Mesenchymal stem cell (in vitro differentiated cells and primary cell): ENCODE measurements around the gene ARRDC1.

Experiments
- DNase-seq: peaks from one replicate; pipeline ENCODE4 v3.0.0-alpha.2; 2013
- H2AFZ ChIP-seq: one replicate; pipeline ENCODE4 v1.6.1; 2013; ENCODE audit warnings: low read depth, mild to moderate bottlenecking, control low read depth, inconsistent platforms, low read length, moderate library complexity
- H2AK5ac ChIP-seq: 2 replicates; pipeline ENCODE4 v1.6.1; 2013; ENCODE audit warnings: low read length, moderate library complexity, mild to moderate bottlenecking, inconsistent platforms; ENCODE audit not compliant: severe bottlenecking
- H2BK120ac ChIP-seq: one replicate; pipeline ENCODE4 v1.6.1; 2013; ENCODE audit warnings: low read depth, mild to moderate bottlenecking, inconsistent platforms, low read length, moderate library complexity
- H2BK12ac ChIP-seq, 2 experiments: one replicate each; pipeline ENCODE4 v1.6.1; 2013; ENCODE audit warnings: inconsistent platforms in 2 of 2, low read length in 2 of 2, mild to moderate bottlenecking in 2 of 2, moderate library complexity in 2 of 2, control low read depth in 1 of 2
- H2BK15ac ChIP-seq: one replicate; pipeline ENCODE4 v1.6.1; 2013; ENCODE audit warnings: mild to moderate bottlenecking, low read depth, inconsistent platforms; ENCODE audit not compliant: poor library complexity, severe bottlenecking
- H2BK5ac ChIP-seq: 2 replicates; pipeline ENCODE4 v1.6.1; 2013; ENCODE audit warnings: low read depth, mild to moderate bottlenecking, low read length, control low read depth, inconsistent platforms; ENCODE audit not compliant: poor library complexity, severe bottlenecking
- H3K14ac ChIP-seq, 2 experiments: one replicate each; pipeline ENCODE4 v1.6.1; 2013; ENCODE audit warnings: inconsistent platforms in 2 of 2, low read length in 2 of 2, control low read depth in 1 of 2, mild to moderate bottlenecking in 1 of 2, moderate library complexity in 1 of 2
- H3K18ac ChIP-seq, 2 experiments: one replicate each; pipeline ENCODE4 v1.6.1; 2013; ENCODE audit warnings: inconsistent platforms in 2 of 2, low read length in 2 of 2, control low read depth in 1 of 2, low read depth in 1 of 2, mild to moderate bottlenecking in 1 of 2
- H3K23ac ChIP-seq, 2 experiments: one replicate each; pipeline ENCODE4 v1.6.1; 2013; ENCODE audit warnings: inconsistent platforms in 2 of 2, low read length in 2 of 2, mild to moderate bottlenecking in 2 of 2, moderate library complexity in 2 of 2, control low read depth in 1 of 2
- H3K27ac ChIP-seq: 2 replicates; pipeline ENCODE4 v1.5.1; 2013; ENCODE audit warnings: mild to moderate bottlenecking, moderate library complexity, low read length, control low read depth, inconsistent platforms; ENCODE audit not compliant: poor library complexity, severe bottlenecking
- H3K27me3 ChIP-seq, 2 experiments: 2 replicates each; pipeline versions ENCODE4 v1.6.1 to v1.7.0; 2013; ENCODE audit warnings: low read length in 2 of 2, mild to moderate bottlenecking in 2 of 2, moderate library complexity in 2 of 2, control low read depth in 1 of 2, inconsistent platforms in 1 of 2; ENCODE audit not compliant: control insufficient read depth in 1 of 2, insufficient read depth in 1 of 2
- H3K36me3 ChIP-seq, 2 experiments: 2 replicates each; pipeline versions ENCODE4 v1.6.1 to v1.7.0; 2013; ENCODE audit warnings: low read length in 2 of 2, control low read depth in 1 of 2, inconsistent platforms in 1 of 2, low read depth in 1 of 2, mild to moderate bottlenecking in 1 of 2; ENCODE audit not compliant: insufficient read depth in 2 of 2, control insufficient read depth in 1 of 2
- H3K4ac ChIP-seq, 2 experiments: one replicate each; pipeline ENCODE4 v1.6.1; 2013; ENCODE audit warnings: inconsistent platforms in 2 of 2, low read length in 2 of 2, mild to moderate bottlenecking in 2 of 2, moderate library complexity in 2 of 2, control low read depth in 1 of 2, low read depth in 1 of 2
- H3K4me1 ChIP-seq: 2 replicates; pipeline ENCODE4 v1.6.1; 2013; ENCODE audit warnings: low read depth, low read length, control low read depth; ENCODE audit not compliant: control insufficient read depth, insufficient read depth
- H3K4me2 ChIP-seq: 2 replicates; pipeline ENCODE4 v1.6.1; 2013; ENCODE audit warnings: low read length, mild to moderate bottlenecking, inconsistent platforms; ENCODE audit not compliant: poor library complexity, severe bottlenecking
- H3K4me3 ChIP-seq, 2 experiments: 2 replicates each; pipeline versions ENCODE4 v1.5.1 to v1.7.0; 2013; ENCODE audit warnings: low read length in 2 of 2, mild to moderate bottlenecking in 2 of 2, control low read depth in 1 of 2, low read depth in 1 of 2; ENCODE audit not compliant: insufficient read depth in 1 of 2
- H3K79me1 ChIP-seq: replicated peaks from 2 replicates; pipeline ENCODE4 v1.6.1; 2013; ENCODE audit warnings: mild to moderate bottlenecking, control low read depth, low read length, inconsistent platforms; ENCODE audit not compliant: poor library complexity, severe bottlenecking
- H3K9ac ChIP-seq: 2 replicates; pipeline ENCODE4 v1.7.0; 2013; ENCODE audit warnings: mild to moderate bottlenecking, low read length, moderate library complexity
- H3K9me3 ChIP-seq: 2 replicates; pipeline ENCODE4 v1.7.0; 2013; ENCODE audit warnings: mild to moderate bottlenecking, low read length; ENCODE audit not compliant: control insufficient read depth
- H4K8ac ChIP-seq: one replicate; pipeline ENCODE4 v1.6.1; 2013; ENCODE audit warnings: inconsistent platforms, mild to moderate bottlenecking, low read length, moderate library complexity
- H4K91ac ChIP-seq: one replicate; pipeline ENCODE4 v1.6.1; 2013; ENCODE audit warnings: mild to moderate bottlenecking, low read length, inconsistent platforms
- WGBS: methylation state at CpG from one replicate; pipeline ENCODE4 v1.1.7; 2013; ENCODE audit warnings: mixed read lengths; 5-methylcytosine and 5-hydroxymethylcytosine counted together

ARRDC1 gene

GRCh38 chr9:137607141-137607857 lies 1.8 kb downstream of the ARRDC1 start:
- peak; percentile 36 for DNase-seq
- Histone ChIP-seq H3K79me1 (peaks cover 17% of the 10 kb centered on the region), H3K18ac (no peak overlapping the region), H3K27ac (no peak overlapping the region), H3K4ac (no peak overlapping the region), H3K23ac (no peak overlapping the region), H3K14ac (no peak overlapping the region), H3K36me3 (peaks cover 0 to 7% of the 10 kb centered on the region in 2 experiments), H2AK5ac (no peak overlapping the region), H2BK120ac (no peak overlapping the region), H3K4me2 (peak overlapping the region; percentile 99), H2AFZ (no peak overlapping the region), H4K8ac (no peak overlapping the region), H2BK12ac (no peak overlapping the region), H3K27me3 (no peaks in the 10 kb centered on the region), H2BK5ac (no peak overlapping the region), H2BK15ac (no peak overlapping the region), H3K9me3 (no peaks in the 10 kb centered on the region), H3K9ac (peak overlapping the region; percentile 78), H3K4me1 (peaks cover 40% of the 10 kb centered on the region), H3K4me3 (peak overlapping the region in 1 of 2 experiments; percentile 82), H4K91ac (no peak overlapping the region)
- WGBS, result 85% methylated on average over 17 of the region's 17 CpGs

DNA sequence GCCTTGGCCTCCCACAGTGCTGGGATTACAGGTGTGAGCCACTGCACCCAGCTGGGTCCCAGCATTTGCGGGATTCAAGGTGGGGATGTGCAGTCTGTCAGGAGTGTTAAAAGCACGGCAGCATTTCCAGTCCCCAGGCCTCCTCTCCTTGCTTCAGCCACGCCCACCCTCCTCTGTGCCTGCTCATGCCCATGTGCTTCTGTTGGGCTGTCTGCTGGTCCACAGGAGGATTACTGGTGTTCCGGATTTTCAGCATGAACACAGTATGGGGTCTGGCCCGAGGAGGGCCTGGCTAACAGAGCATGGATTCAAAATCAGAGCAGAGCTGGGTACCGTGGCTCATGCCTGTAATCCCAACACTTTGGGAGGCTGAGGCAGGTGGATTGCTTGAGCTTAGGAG lies 5.5 kb downstream of the ARRDC1 start:
- Histone ChIP-seq H3K4ac (no peak overlapping the region), H2BK15ac (no peak overlapping the region), H3K9ac (no peak overlapping the region), H3K27me3 (no peaks in the 10 kb centered on the region), H3K18ac (no peak overlapping the region), H3K4me3 (no peak overlapping the region), H3K36me3 (peaks cover 20 to 37% of the 10 kb centered on the region in 2 experiments), H2BK5ac (no peak overlapping the region), H2AFZ (no peak overlapping the region), H2AK5ac (no peak overlapping the region), H3K9me3 (no peaks in the 10 kb centered on the region), H3K4me1 (peaks cover 51% of the 10 kb centered on the region), H3K23ac (no peak overlapping the region), H3K14ac (no peak overlapping the region), H3K79me1 (peaks cover 48% of the 10 kb centered on the region), H3K27ac (no peak overlapping the region), H4K8ac (no peak overlapping the region), H2BK12ac (no peak overlapping the region), H2BK120ac (no peak overlapping the region), H3K4me2 (no peak overlapping the region), H4K91ac (no peak overlapping the region)
- DNase-seq, result no peak
- WGBS, result 82% methylated on average over 6 of the region's 6 CpGs

DNA sequence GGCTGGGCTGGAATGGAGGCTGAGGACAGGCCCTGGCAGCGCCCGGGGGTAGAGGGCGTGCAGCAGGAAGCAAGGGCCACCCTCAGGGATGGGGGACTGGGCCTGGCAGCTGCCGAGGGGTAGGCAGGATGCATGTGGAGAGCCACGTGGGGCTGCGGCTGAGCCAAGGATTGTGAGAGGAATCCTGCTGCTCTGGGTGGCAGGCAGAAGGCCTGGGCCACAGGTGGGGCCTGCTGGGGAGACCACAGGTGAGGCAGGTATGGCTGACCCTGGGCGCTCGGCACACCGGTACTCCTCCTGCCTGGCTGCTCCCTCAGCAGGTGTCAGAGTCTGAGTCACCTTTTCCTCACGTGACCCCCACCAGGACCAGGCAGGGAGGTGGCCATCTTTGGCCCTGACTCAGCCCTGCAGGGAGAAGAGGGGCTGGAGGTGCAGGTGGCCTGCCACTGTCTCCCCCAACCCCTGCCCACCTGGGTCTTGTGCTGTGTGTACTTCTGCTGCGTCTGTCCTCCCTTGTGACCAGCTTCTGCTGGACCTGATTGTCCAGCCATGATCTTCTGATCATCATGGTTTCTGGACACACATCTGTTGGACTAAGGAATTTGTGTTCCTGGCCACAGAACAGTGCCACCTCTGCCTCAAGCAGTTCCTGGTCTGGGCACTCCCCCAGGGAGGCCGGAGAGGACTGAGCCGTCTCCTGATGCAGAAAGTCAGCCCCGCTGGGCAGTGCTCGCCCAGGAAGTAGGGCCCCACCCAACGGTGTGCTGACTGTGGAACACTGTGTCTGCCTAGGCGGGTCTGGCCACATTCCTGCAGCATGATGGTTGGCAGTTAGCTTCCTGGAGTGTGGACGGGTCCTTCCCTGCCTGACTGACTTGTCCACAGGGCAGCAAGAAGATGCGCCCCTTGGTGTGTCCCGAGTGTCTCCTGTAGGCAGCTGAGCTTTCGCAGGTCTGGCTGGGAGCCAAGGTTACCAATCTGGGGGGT lies 6.4 kb downstream of the ARRDC1 start:
- Histone ChIP-seq H2AFZ (no peak overlapping the region), H3K9ac (peak overlapping the region; percentile 38), H2BK15ac (no peak overlapping the region), H3K79me1 (peaks cover 42% of the 10 kb centered on the region), H2BK120ac (no peak overlapping the region), H3K27me3 (no peaks in the 10 kb centered on the region), H4K91ac (peak overlapping the region; percentile 34), H3K14ac (peak overlapping the region in 1 of 2 experiments; percentile 82), H3K27ac (peak overlapping the region; percentile 68), H3K36me3 (peaks cover 28 to 41% of the 10 kb centered on the region in 2 experiments), H3K9me3 (no peaks in the 10 kb centered on the region), H3K4me3 (peak overlapping the region in 1 of 2 experiments; percentile 23), H3K4me1 (peaks cover 44% of the 10 kb centered on the region), H2AK5ac (peak overlapping the region; percentile 76), H3K4ac (peak overlapping the region; percentile 52 to 71), H3K23ac (no peak overlapping the region), H3K18ac (peak overlapping the region; percentile 6 to 71), H3K4me2 (no peak overlapping the region), H4K8ac (peak overlapping the region; percentile 33), H2BK12ac (peak overlapping the region; percentile 1 to 4), H2BK5ac (no peak overlapping the region)
- peak; percentile 57 for DNase-seq
- 52% methylated on average over 18 of the region's 21 CpGs for WGBS

DNA sequence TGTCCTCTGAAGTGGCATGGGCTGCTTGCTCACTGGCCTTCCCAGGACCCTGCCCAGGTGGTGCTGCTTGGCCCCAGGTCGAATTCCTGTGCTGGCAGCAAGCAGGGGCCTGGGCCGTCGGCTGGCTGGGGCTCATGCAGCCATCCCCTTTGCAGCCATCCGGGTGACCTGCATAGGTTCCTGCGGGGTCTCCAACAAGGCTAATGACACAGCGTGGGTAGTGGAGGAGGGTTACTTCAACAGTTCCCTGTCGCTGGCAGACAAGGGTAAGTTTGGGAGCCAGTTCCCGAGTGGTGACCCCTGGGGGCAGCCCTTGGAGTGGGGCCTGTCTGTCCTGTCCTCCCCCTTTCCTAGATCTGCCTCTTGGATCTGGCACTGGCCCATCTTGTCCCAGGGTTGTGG lies 7.3 kb downstream of the ARRDC1 start:
- Histone ChIP-seq H3K27ac (peak overlapping the region; percentile 68), H4K91ac (peak overlapping the region; percentile 2), H2BK120ac (peak overlapping the region; percentile 12), H3K4me3 (no peak overlapping the region), H3K4ac (peak overlapping the region in 1 of 2 experiments; percentile 79), H3K23ac (no peak overlapping the region), H3K9ac (peak overlapping the region; percentile 38), H2BK12ac (peak overlapping the region in 1 of 2 experiments; percentile 1), H3K4me2 (no peak overlapping the region), H3K4me1 (peaks cover 39% of the 10 kb centered on the region), H4K8ac (peak overlapping the region; percentile 50), H3K18ac (peak overlapping the region in 1 of 2 experiments; percentile 71), H3K79me1 (peaks cover 40% of the 10 kb centered on the region), H2BK5ac (peak overlapping the region; percentile 39), H2AK5ac (peak overlapping the region; percentile 76), H3K27me3 (no peaks in the 10 kb centered on the region), H3K14ac (no peak overlapping the region), H2BK15ac (peak overlapping the region; percentile 15), H3K9me3 (no peaks in the 10 kb centered on the region), H3K36me3 (peaks cover 28 to 41% of the 10 kb centered on the region in 2 experiments), H2AFZ (no peak overlapping the region)
- no peak for DNase-seq
- WGBS, result 83% methylated on average over 8 of the region's 8 CpGs
